ENCODE results near the gene MLPH.
"Not testable (repeated sequence)": the region's sequence is repeated elsewhere in the genome, so short reads cannot be mapped to it uniquely, and the experiment has no call there.

MLPH gene

GRCh38 chr2:237585590-237586221 lies 98.7 kb downstream of the MLPH start:
- no peak for DNase-seq (ENCODE audit: low read depth)

- no peak for DNase-seq (ENCODE audit: low read depth)
Observed at GRCh38 chr2:237588044-237588696, 101.1 kb downstream of the MLPH start.

GRCh38 chr2:237590272-237591140 lies 103.5 kb downstream of the MLPH start, which contains the start of gene RAB17:
Gene RAB17, minus strand, starts transcription at chr2:237590734. Its CDS starts 4,580 bp downstream, at chr2:237586154.
- no peak for DNase-seq (ENCODE audit: low read depth)

GRCh38 chr2:237591141-237591881 lies 104.3 kb downstream of the MLPH start:
- no peak for DNase-seq (ENCODE audit: low read depth)

- no peak for DNase-seq (ENCODE audit: low read depth)
Observed at GRCh38 chr2:237592425-237592980, 105.5 kb downstream of the MLPH start.

GRCh38 chr2:237593036-237593435 lies 106.0 kb downstream of the MLPH start:
- DNase-seq (ENCODE audit: low read depth), result no peak

GRCh38 chr2:237593596-237594320 lies 106.7 kb downstream of the MLPH start:
- no peak for DNase-seq (ENCODE audit: low read depth)

GRCh38 chr2:237594514-237594871 lies 107.4 kb downstream of the MLPH start:
- DNase-seq (ENCODE audit: low read depth), result no peak

GRCh38 chr2:237595829-237596519 lies 108.9 kb downstream of the MLPH start:
- not testable (repeated sequence) for DNase-seq (ENCODE audit: low read depth)

- DNase-seq (ENCODE audit: low read depth), result no peak
Observed at GRCh38 chr2:237596520-237597195, 109.6 kb downstream of the MLPH start.

GRCh38 chr2:237597196-237598145 lies 110.4 kb downstream of the MLPH start:
- no peak for DNase-seq (ENCODE audit: low read depth)

- DNase-seq (ENCODE audit: low read depth), result no peak
Observed at GRCh38 chr2:237598468-237599208, 111.6 kb downstream of the MLPH start.

GRCh38 chr2:237599465-237600110 lies 112.5 kb downstream of the MLPH start:
- no peak for DNase-seq (ENCODE audit: low read depth)

- no peak for DNase-seq (ENCODE audit: low read depth)
Observed at GRCh38 chr2:237600205-237600846, 113.3 kb downstream of the MLPH start.

- DNase-seq (ENCODE audit: low read depth), result no peak
Observed at GRCh38 chr2:237601453-237602116, 114.5 kb downstream of the MLPH start.

GRCh38 chr2:237602409-237602808 lies 115.4 kb downstream of the MLPH start:
- no peak for DNase-seq (ENCODE audit: low read depth)

Measured in stimulated activated CD8-positive, alpha-beta memory T cell treated with anti-CD3 and anti-CD28 coated beads, Interleukin-15, amount 100 ng/mL, for 24 hours (primary cell).